Duodenal mucosa (tissue), 2 donors: ENCODE measurements around the gene TPH2.

Experiments
- H3K27ac ChIP-seq: one replicate; pipeline ENCODE4 v1.7.0; 2013; ENCODE audit warnings: low read depth, low read length
- H3K27me3 ChIP-seq, 2 donors: one replicate each; pipeline ENCODE4 v1.7.0; 2013; ENCODE audit warnings: low read length in 2 of 2, control low read depth in 1 of 2; ENCODE audit not compliant: insufficient read depth in 2 of 2, control insufficient read depth in 1 of 2
- H3K36me3 ChIP-seq, 2 donors: one replicate each; pipeline ENCODE4 v1.7.0; 2013; ENCODE audit warnings: low read length in 2 of 2, control low read depth in 1 of 2; ENCODE audit not compliant: insufficient read depth in 2 of 2, control insufficient read depth in 1 of 2
- H3K4me1 ChIP-seq, 2 donors: one replicate each; pipeline ENCODE4 v1.7.0; 2013; ENCODE audit warnings: low read length in 2 of 2, control low read depth in 1 of 2; ENCODE audit not compliant: insufficient read depth in 2 of 2, control insufficient read depth in 1 of 2
- H3K4me3 ChIP-seq, 2 donors: one replicate each; pipeline ENCODE4 v1.7.0; 2013; ENCODE audit warnings: low read length in 2 of 2, low read depth in 1 of 2
- H3K9ac ChIP-seq, 2 donors: one replicate each; pipeline ENCODE4 v1.7.0; 2013; ENCODE audit warnings: low read length in 2 of 2, low read depth in 1 of 2
- H3K9me3 ChIP-seq, 2 donors: one replicate each; pipeline ENCODE4 v1.7.0; 2013; ENCODE audit warnings: low read length in 2 of 2, control low read depth in 1 of 2; ENCODE audit not compliant: control insufficient read depth in 1 of 2

TPH2 gene

GRCh38 chr12:72041811-72042210 lies 103.2 kb downstream of the TPH2 start:
- no peaks in the 10 kb centered on the region for H3K4me1 ChIP-seq
- H3K36me3 ChIP-seq, result no peaks in the 10 kb centered on the region
- no peak overlapping the region for H3K9ac ChIP-seq
- no peak overlapping the region for H3K4me3 ChIP-seq
- no peaks in the 10 kb centered on the region for H3K9me3 ChIP-seq
- H3K27me3 ChIP-seq, result no peaks in the 10 kb centered on the region
- H3K27ac ChIP-seq, result no peak overlapping the region

- H3K27ac ChIP-seq, result no peak overlapping the region
- no peaks in the 10 kb centered on the region for H3K9me3 ChIP-seq
- H3K27me3 ChIP-seq, result no peaks in the 10 kb centered on the region
- H3K36me3 ChIP-seq, result no peaks in the 10 kb centered on the region
- no peaks in the 10 kb centered on the region for H3K4me1 ChIP-seq
- no peak overlapping the region for H3K4me3 ChIP-seq
- H3K9ac ChIP-seq, result no peak overlapping the region
These were observed 115.0 kb downstream of the TPH2 start for GRCh38 chr12:72053604-72054003.

- Histone ChIP-seq H3K27me3 (no peaks in the 10 kb centered on the region), H3K9me3 (no peaks in the 10 kb centered on the region), H3K36me3 (no peaks in the 10 kb centered on the region), H3K27ac (no peak overlapping the region), H3K9ac (no peak overlapping the region), H3K4me3 (no peak overlapping the region), H3K4me1 (no peaks in the 10 kb centered on the region)
These were observed 115.9 kb downstream of the TPH2 start for GRCh38 chr12:72054511-72054910.

GRCh38 chr12:72057330-72057914 lies 118.8 kb downstream of the TPH2 start:
- Histone ChIP-seq H3K9me3 (no peaks in the 10 kb centered on the region), H3K27me3 (no peaks in the 10 kb centered on the region), H3K9ac (no peak overlapping the region), H3K27ac (no peak overlapping the region), H3K36me3 (no peaks in the 10 kb centered on the region), H3K4me1 (no peaks in the 10 kb centered on the region), H3K4me3 (no peak overlapping the region)

DNA sequence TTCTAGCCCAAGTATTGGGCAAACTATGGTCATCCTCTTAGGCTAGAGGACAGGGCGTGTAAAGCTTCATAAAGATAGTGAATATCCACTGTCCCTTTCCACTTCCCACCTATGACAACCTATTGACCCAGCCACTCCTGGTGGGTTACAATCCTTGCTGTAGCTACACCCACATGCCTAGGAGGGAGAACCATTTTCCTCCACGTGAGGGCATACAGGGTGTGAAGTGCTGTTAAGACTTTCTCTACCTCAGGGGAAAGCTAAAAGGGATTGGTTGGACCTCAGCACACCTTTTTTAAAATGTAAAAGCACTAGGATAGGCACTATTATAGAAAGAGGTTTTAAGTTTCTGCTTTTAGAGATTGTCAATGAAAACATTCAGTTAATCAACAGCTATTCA lies 124.4 kb downstream of the TPH2 start:
- H3K4me1 ChIP-seq, result no peaks in the 10 kb centered on the region
- H3K36me3 ChIP-seq, result no peaks in the 10 kb centered on the region
- no peak overlapping the region for H3K27ac ChIP-seq
- H3K27me3 ChIP-seq, result no peaks in the 10 kb centered on the region
- H3K9ac ChIP-seq, result no peak overlapping the region
- no peak overlapping the region for H3K4me3 ChIP-seq
- no peaks in the 10 kb centered on the region for H3K9me3 ChIP-seq

- peaks cover 0 to 3% of the 10 kb centered on the region in 2 donors for H3K9me3 ChIP-seq
- no peaks in the 10 kb centered on the region for H3K4me1 ChIP-seq
- H3K27ac ChIP-seq, result no peak overlapping the region
- no peak overlapping the region for H3K4me3 ChIP-seq
- H3K9ac ChIP-seq, result no peak overlapping the region
- no peaks in the 10 kb centered on the region for H3K36me3 ChIP-seq
- H3K27me3 ChIP-seq, result no peaks in the 10 kb centered on the region
These were observed 132.4 kb downstream of the TPH2 start for GRCh38 chr12:72071030-72071429.

- Histone ChIP-seq H3K27me3 (no peaks in the 10 kb centered on the region), H3K4me1 (no peaks in the 10 kb centered on the region), H3K4me3 (no peak overlapping the region), H3K9ac (no peak overlapping the region), H3K9me3 (peaks cover 0 to 3% of the 10 kb centered on the region in 2 donors), H3K27ac (no peak overlapping the region), H3K36me3 (no peaks in the 10 kb centered on the region)
These were observed 134.1 kb downstream of the TPH2 start for GRCh38 chr12:72072592-72073212.

DNA sequence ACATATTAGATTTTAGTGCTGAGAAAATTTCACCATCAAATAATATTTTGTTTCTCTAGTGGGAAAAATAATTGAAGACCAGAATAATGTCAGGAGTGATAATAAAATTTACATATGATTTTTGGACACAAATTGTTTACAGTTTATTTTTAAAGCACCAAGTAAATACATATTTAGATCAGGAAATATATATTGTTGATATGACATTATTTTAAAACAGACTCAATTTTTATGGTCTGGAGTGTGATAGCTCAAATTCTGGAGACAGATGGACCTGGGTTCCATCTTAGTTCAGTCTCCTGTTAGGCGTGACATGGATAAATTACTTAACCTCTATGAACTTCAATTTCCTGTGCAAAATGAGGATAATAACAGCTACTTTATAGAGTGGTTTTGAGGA lies 135.4 kb downstream of the TPH2 start:
- no peaks in the 10 kb centered on the region for H3K27me3 ChIP-seq
- H3K9ac ChIP-seq, result no peak overlapping the region
- no peak overlapping the region for H3K27ac ChIP-seq
- H3K36me3 ChIP-seq, result no peaks in the 10 kb centered on the region
- no peak overlapping the region for H3K4me3 ChIP-seq
- H3K4me1 ChIP-seq, result no peaks in the 10 kb centered on the region
- peaks cover 0 to 3% of the 10 kb centered on the region in 2 donors for H3K9me3 ChIP-seq

DNA sequence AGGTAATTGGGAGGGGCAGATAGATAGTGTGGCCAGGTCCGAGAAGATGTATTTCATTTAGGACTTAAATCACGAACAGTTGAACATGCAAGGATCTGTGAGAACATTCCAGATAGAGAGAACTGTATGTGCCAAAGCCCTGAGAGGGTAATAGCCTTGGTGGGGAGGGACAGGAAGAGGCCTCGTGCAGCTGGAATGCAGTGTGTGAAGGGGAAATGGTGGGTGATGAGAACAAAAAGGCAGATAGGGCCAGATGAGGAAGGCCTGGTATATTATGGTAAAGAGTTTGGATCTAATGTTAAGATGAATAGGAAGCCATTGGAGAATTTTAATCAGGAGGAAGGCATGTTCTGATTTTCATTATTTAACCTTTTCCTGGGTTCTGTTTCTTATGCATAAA lies 136.3 kb downstream of the TPH2 start:
- Histone ChIP-seq H3K27me3 (no peaks in the 10 kb centered on the region), H3K36me3 (no peaks in the 10 kb centered on the region), H3K4me1 (no peaks in the 10 kb centered on the region), H3K27ac (no peak overlapping the region), H3K4me3 (no peak overlapping the region), H3K9me3 (peaks cover 0 to 3% of the 10 kb centered on the region in 2 donors), H3K9ac (no peak overlapping the region)

DNA sequence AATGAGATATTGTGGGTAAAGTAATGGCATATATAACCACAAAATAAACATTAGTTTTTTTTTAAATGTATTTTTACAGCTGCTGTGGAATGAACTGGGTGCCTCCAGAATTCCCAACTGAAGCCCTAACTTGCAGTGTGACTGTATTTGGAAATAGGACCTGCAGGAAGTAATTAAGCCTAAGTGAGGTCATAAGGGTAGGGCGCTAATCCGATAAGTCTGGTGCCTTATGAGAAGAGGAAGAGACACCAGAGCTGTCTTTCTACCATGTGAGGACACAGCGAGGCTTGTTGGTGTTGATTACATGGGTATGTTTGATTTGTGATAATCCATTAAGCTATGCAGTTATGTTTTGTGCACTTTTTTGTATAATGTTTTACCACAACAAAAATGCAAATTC lies 136.8 kb downstream of the TPH2 start:
- Histone ChIP-seq H3K36me3 (no peaks in the 10 kb centered on the region), H3K27me3 (no peaks in the 10 kb centered on the region), H3K4me1 (no peaks in the 10 kb centered on the region), H3K9me3 (peaks cover 0 to 3% of the 10 kb centered on the region in 2 donors), H3K4me3 (no peak overlapping the region), H3K27ac (no peak overlapping the region), H3K9ac (no peak overlapping the region)
